Upper lobe of left lung (tissue), 4 donors: ENCODE results near the gene GCHFR.

Source experiments
- EP300 ChIP-seq, 4 donors: sonication (generic); formaldehyde crosslinking; IDR thresholded peaks; one replicate each; pipeline ENCODE4 v1.5.1; 2017; ENCODE audit warnings: antibody characterized with exemption in 4 of 4, control low read depth in 2 of 4
- POLR2A ChIP-seq, 4 donors: fragments of 450-650 bp; IDR thresholded peaks; one replicate each; pipeline ENCODE4 v1.5.1; 2016 to 2017; ENCODE audit warnings: antibody characterized with exemption in 4 of 4, mild to moderate bottlenecking in 2 of 4
- POLR2AphosphoS5 ChIP-seq, 2 donors: sonication (generic); formaldehyde crosslinking; IDR thresholded peaks; one replicate each; pipeline ENCODE4 v1.5.1; 2017; ENCODE audit warnings: antibody characterized with exemption in 2 of 2
- TF ChIP-seq, protein P1 (sequence below), 6 experiments: fragments of 450-650 bp in 4 of 6; fragments of 200-600 bp in 2 of 6; sonication (generic) in 2 of 6; IDR thresholded peaks; one replicate each; pipeline ENCODE4 v1.5.1; 2016 to 2019; ENCODE audit warnings: antibody characterized with exemption in 6 of 6

DNA sequence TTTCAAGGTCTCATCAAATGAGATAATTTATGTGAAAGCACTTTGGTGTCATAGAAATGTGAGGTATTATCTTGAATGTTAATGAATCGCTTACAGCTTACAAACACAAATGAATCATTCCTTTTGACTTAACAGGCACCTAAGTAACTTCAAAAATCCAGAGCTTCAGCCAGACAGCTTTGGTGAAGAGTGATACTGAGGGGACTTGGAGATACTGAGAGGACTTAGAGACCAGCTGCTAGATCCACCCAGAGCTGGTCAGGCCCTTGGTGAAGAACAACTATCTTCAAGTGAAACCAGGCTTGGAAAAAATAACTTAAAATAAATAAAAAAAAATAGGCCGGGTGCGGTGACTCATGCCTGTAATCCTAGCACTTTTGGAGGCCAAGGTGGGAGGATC, 26.9 kb downstream of the GCHFR start:
- TF ChIP-seq, protein P1, sequence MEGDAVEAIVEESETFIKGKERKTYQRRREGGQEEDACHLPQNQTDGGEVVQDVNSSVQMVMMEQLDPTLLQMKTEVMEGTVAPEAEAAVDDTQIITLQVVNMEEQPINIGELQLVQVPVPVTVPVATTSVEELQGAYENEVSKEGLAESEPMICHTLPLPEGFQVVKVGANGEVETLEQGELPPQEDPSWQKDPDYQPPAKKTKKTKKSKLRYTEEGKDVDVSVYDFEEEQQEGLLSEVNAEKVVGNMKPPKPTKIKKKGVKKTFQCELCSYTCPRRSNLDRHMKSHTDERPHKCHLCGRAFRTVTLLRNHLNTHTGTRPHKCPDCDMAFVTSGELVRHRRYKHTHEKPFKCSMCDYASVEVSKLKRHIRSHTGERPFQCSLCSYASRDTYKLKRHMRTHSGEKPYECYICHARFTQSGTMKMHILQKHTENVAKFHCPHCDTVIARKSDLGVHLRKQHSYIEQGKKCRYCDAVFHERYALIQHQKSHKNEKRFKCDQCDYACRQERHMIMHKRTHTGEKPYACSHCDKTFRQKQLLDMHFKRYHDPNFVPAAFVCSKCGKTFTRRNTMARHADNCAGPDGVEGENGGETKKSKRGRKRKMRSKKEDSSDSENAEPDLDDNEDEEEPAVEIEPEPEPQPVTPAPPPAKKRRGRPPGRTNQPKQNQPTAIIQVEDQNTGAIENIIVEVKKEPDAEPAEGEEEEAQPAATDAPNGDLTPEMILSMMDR (IDR thresholded peaks at IDR 0.05) = no peak
- TF ChIP-seq POLR2A (IDR thresholded peaks at IDR 0.05) (no peak), POLR2AphosphoS5 (IDR thresholded peaks at IDR 0.05) (no peak), EP300 (IDR thresholded peaks at IDR 0.05) (no peak)
